ENCODE measurements around the gene LBHD2. TPM values are rescaled to one million over a fixed set of nuclear protein-coding genes. Genes with fewer than 3 reads are reported as not detected.

LBHD2 gene
- total RNA-seq, 5 donors from 2014 or later (not counting 1 experiment from before 2014, with no cell fraction given) = not detected

DNA sequence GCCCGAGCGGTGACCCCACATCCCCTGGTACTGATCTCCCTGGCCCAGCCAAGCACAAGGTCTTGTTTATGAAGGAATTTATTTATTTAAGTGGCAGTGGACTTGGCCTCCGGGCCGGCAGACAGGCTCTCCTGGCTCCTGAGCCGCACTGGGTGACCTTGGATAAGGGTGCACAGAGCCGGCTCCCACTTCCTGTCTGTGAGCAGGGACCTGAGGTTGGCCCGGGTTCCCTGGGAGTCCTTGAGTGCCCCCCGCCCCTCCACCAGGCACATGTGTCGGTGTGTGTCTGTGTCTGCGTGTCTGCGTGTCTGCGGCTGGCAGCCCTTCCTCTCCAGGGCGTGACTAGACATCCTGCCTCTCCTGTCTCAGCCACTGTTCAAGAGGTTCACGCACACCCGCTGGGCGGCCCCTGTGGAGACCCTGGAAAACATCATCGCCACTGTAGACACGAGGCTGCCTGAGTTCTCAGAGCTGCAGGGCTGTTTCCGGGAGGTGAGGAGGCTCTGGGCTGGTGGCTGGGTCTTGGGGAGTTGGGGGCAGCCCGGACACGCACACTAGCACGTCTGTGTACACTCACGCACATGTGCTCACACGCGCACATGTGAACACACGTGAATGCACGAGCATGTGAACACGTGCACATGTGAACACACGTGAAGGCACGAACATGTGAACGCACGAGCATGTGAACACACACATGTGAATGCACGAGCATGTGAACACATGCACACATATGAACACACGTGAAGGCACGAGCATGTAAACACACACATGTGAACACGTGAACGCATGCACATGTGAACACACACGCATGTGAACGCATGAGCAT is 48.6 kb downstream of the LBHD2 start:
- no peak for ATAC-seq (replicated peaks in 1 of 4)
- Histone ChIP-seq H3K4me3 (ENCODE audit: control insufficient read depth in 1 of 2, extremely low read depth in 1 of 2, low read length in 1 of 2) (no peak overlapping the region), H3K27me3 (replicated peaks in 1 of 2; ENCODE audit: control insufficient read depth in 2 of 2, extremely low read depth in 1 of 2, insufficient read depth in 2 of 2, low read length in 1 of 2) (peaks cover 0 to 17% of the 10 kb centered on the region in 2 experiments), H3K36me3 (ENCODE audit: control insufficient read depth in 2 of 2, extremely low read depth in 1 of 2, insufficient read depth in 1 of 2, low read length in 1 of 2) (no peaks in the 10 kb centered on the region), H3K9me3 (no peaks in the 10 kb centered on the region), H3K4me1 (ENCODE audit: control insufficient read depth in 1 of 2, extremely low read depth in 1 of 2, insufficient read depth in 2 of 2, low read length in 2 of 2) (no peaks in the 10 kb centered on the region), H3K27ac (ENCODE audit: low read length) (no peak overlapping the region)
- ChIA-PET CTCF (no interaction called here), POLR2A (no interaction called here)
- WGBS (ENCODE audit: insufficient coverage) = 89% methylated on average over 37 of the region's 39 CpGs
- H3K36me3 Mint-ChIP-seq = no peaks in the 10 kb centered on the region
- H3K27me3 Mint-ChIP-seq = peaks cover 0 to 13% of the 10 kb centered on the region in 2 donors
- H3K4me3 Mint-ChIP-seq = no peak overlapping the region
- no peaks in the 10 kb centered on the region for H3K9me3 Mint-ChIP-seq
- H3K27ac Mint-ChIP-seq = no peak overlapping the region
- no peaks in the 10 kb centered on the region for H3K4me1 Mint-ChIP-seq
- DNase-seq = no peak

DNA sequence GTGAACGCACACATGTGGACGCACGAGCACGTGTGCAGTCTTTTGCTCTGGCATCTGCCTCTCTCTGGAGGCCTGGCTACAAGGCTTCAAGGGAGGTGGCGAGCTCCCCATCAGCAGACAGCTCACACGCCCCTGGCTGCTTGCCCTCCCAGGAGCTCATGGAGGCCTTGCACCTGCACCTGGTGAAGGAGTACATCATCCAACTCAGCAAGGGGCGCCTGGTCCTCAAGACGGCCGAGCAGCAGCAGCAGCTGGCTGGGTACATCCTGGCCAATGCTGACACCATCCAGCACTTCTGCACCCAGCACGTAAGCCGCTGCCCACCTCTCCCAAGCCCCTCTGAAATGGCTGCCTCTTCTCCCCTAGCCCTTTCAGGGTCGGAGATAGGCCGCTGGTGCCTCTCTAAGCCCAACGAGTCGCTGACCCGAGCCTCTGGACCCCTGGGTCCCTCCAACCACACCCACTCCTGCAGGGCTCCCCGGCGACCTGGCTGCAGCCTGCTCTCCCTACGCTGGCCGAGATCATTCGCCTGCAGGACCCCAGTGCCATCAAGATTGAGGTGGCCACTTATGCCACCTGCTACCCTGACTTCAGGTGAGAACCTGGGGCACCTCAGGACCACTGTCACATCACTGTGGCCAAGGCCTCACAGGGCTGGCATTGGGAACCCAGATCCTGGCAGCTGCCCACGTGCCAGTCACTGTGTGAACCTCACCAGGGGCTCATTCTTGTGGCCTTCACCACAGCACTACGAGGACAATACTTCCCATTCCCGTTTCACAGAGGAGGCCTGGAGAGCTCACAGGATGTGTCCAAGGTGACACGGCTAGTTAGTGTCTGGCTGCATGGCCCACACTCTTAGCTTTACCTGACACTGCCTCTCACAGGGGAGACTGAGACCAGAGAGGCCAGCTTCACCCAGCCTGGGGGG is 49.5 kb downstream of the LBHD2 start:
- no peaks in the 10 kb centered on the region for H3K36me3 Mint-ChIP-seq
- no peak for ATAC-seq (replicated peaks in 1 of 4)
- ChIA-PET CTCF (no interaction called here), POLR2A (no interaction called here)
- no peak overlapping the region for H3K4me3 ChIP-seq (ENCODE audit: control insufficient read depth in 1 of 2, extremely low read depth in 1 of 2, low read length in 1 of 2)
- no peaks in the 10 kb centered on the region for H3K4me1 Mint-ChIP-seq
- no peak overlapping the region for H3K4me3 Mint-ChIP-seq
- 88% methylated on average over 23 of the region's 25 CpGs for WGBS (ENCODE audit: insufficient coverage)
- H3K4me1 ChIP-seq (ENCODE audit: control insufficient read depth in 1 of 2, extremely low read depth in 1 of 2, insufficient read depth in 2 of 2, low read length in 2 of 2) = no peaks in the 10 kb centered on the region
- no peaks in the 10 kb centered on the region for H3K9me3 Mint-ChIP-seq
- no peak overlapping the region for H3K27ac Mint-ChIP-seq
- peaks cover 0 to 20% of the 10 kb centered on the region in 2 experiments for H3K27me3 ChIP-seq (replicated peaks in 1 of 2; ENCODE audit: control insufficient read depth in 2 of 2, extremely low read depth in 1 of 2, insufficient read depth in 2 of 2, low read length in 1 of 2)
- no peaks in the 10 kb centered on the region for H3K9me3 ChIP-seq
- no peaks in the 10 kb centered on the region for H3K36me3 ChIP-seq (ENCODE audit: control insufficient read depth in 2 of 2, extremely low read depth in 1 of 2, insufficient read depth in 1 of 2, low read length in 1 of 2)
- DNase-seq = no peak
- no peak overlapping the region for H3K27ac ChIP-seq (ENCODE audit: low read length)
- H3K27me3 Mint-ChIP-seq = peaks cover 0 to 12% of the 10 kb centered on the region in 2 donors

DNA sequence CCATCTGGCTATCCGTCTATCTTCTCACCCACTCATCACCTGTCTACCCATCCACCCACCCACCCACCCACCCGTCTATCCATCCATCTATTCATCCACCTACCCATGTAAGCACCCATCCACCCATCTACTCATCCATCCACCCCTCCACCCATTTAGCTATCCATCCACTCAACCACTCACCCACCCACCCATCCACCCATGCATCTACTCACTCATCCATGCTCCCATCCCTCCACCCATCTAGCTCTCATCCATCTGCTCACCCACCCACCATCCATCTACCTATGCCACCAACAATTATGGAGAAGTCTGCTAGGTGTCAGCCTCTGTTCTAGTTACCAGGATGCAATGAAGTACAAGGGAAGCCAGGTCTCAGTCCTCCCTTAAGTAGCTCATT is 50.4 kb downstream of the LBHD2 start:
- Histone ChIP-seq H3K4me1 (ENCODE audit: control insufficient read depth in 1 of 2, extremely low read depth in 1 of 2, insufficient read depth in 2 of 2, low read length in 2 of 2) (no peaks in the 10 kb centered on the region), H3K27me3 (replicated peaks in 1 of 2; ENCODE audit: control insufficient read depth in 2 of 2, extremely low read depth in 1 of 2, insufficient read depth in 2 of 2, low read length in 1 of 2) (peaks cover 0 to 22% of the 10 kb centered on the region in 2 experiments), H3K4me3 (ENCODE audit: control insufficient read depth in 1 of 2, extremely low read depth in 1 of 2, low read length in 1 of 2) (no peak overlapping the region), H3K27ac (ENCODE audit: low read length) (no peak overlapping the region), H3K9me3 (no peaks in the 10 kb centered on the region), H3K36me3 (ENCODE audit: control insufficient read depth in 2 of 2, extremely low read depth in 1 of 2, insufficient read depth in 1 of 2, low read length in 1 of 2) (no peaks in the 10 kb centered on the region)
- ATAC-seq (replicated peaks in 1 of 4) (no peak), DNase-seq (no peak)
- Mint-ChIP-seq H3K27ac (no peak overlapping the region), H3K9me3 (no peaks in the 10 kb centered on the region), H3K27me3 (peaks cover 3 to 16% of the 10 kb centered on the region in 2 donors), H3K36me3 (no peaks in the 10 kb centered on the region), H3K4me3 (no peak overlapping the region), H3K4me1 (no peaks in the 10 kb centered on the region)
- ChIA-PET POLR2A (interaction anchor here in 1 of 2 donors (0.6 kb wide), 1 partner anchor 129 kb away, joined by 3 read pairs; no protein-coding TSS in a partner anchor), CTCF (no interaction called here)
- 30% methylated on average over 1 of the region's 2 CpGs for WGBS (ENCODE audit: insufficient coverage)

DNA sequence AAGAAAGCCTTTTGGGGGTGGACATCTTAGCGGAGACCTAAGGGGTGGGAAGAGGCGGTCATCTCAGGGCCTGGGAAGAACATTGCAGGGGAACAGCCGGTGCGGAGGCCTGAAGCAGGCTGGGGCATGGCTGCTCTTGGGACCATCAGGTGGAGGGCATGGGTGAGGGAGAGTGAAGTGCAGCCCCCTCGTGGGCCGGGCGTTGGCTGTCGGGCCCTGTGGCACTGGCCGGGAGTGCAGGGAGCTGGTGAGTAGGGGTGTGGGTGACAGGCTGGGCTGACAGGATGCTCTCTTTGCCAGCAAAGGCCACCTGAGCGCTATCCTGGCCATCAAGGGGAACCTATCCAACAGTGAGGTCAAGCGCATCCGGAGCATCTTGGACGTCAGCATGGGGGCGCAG is 50.9 kb downstream of the LBHD2 start:
- Mint-ChIP-seq H3K4me3 (no peak overlapping the region), H3K9me3 (no peaks in the 10 kb centered on the region), H3K27me3 (peaks cover 3 to 20% of the 10 kb centered on the region in 2 donors), H3K27ac (no peak overlapping the region), H3K4me1 (no peaks in the 10 kb centered on the region), H3K36me3 (no peaks in the 10 kb centered on the region)
- H3K9me3 ChIP-seq = no peaks in the 10 kb centered on the region
- H3K27ac ChIP-seq (ENCODE audit: low read length) = no peak overlapping the region
- DNase-seq (no peak), ATAC-seq (replicated peaks in 1 of 4) (no peak)
- H3K36me3 ChIP-seq (ENCODE audit: control insufficient read depth in 2 of 2, extremely low read depth in 1 of 2, insufficient read depth in 1 of 2, low read length in 1 of 2) = no peaks in the 10 kb centered on the region
- H3K27me3 ChIP-seq (replicated peaks in 1 of 2; ENCODE audit: control insufficient read depth in 2 of 2, extremely low read depth in 1 of 2, insufficient read depth in 2 of 2, low read length in 1 of 2) = peaks cover 0 to 24% of the 10 kb centered on the region in 2 experiments
- ChIA-PET CTCF (no interaction called here), POLR2A (no interaction called here)
- no peaks in the 10 kb centered on the region for H3K4me1 ChIP-seq (ENCODE audit: control insufficient read depth in 1 of 2, extremely low read depth in 1 of 2, insufficient read depth in 2 of 2, low read length in 2 of 2)
- no peak overlapping the region for H3K4me3 ChIP-seq (ENCODE audit: control insufficient read depth in 1 of 2, extremely low read depth in 1 of 2, low read length in 1 of 2)
- 90% methylated on average over 14 of the region's 14 CpGs for WGBS (ENCODE audit: insufficient coverage)

DNA sequence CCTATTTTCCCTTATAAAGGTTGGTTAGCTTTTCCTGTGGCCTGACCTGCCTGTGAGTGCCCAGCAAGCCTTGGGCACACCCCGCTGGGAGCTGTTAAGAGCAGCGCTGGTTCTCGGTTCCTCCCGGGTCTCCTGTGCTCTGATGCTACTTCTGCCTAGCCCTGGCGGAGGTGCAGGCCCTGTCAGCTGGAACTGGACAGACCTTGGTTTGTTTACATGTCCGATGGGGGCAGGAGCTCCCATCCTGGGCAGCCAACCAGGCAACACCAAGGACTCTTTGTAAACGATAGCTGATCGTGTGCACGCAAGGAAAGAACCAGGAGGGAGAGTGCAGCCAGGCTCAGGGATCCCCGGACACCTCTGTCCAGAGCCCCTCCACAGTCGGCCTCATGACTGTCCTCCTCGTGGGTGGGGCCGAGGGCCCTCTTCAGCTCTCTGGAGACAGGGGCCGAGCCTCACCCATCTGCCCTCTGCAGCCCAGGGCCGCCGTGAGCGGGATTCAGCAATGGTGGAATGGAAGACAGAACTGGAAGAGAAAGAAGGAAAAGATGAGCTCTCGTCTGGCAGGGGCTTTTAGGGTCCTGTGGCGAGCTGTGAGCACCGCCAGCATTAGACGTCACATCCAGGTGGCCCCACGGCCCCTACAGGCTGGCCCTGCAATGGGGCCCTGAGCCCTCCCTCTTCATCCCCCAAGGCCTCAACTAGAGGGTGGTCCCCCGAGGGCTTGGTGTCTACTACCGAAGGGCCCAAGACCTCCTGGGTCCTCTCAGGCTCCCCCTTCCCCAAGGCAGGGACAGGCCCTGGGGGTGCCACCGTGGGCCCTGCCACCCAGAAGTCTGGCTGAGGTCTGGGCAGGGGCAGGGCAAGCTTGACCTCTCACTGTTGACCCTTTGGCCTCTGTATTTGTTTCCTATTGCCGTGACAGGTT is 51.6 kb downstream of the LBHD2 start:
- H3K27me3 ChIP-seq (replicated peaks in 1 of 2; ENCODE audit: control insufficient read depth in 2 of 2, extremely low read depth in 1 of 2, insufficient read depth in 2 of 2, low read length in 1 of 2) = peaks cover 0 to 21% of the 10 kb centered on the region in 2 experiments
- Mint-ChIP-seq H3K4me3 (no peak overlapping the region), H3K9me3 (no peaks in the 10 kb centered on the region), H3K4me1 (peaks cover 0 to 4% (median 2%) of the 10 kb centered on the region in 3 donors), H3K36me3 (no peaks in the 10 kb centered on the region), H3K27me3 (peaks cover 3 to 23% of the 10 kb centered on the region in 2 donors), H3K27ac (no peak overlapping the region)
- no peaks in the 10 kb centered on the region for H3K36me3 ChIP-seq (ENCODE audit: control insufficient read depth in 2 of 2, extremely low read depth in 1 of 2, insufficient read depth in 1 of 2, low read length in 1 of 2)
- ATAC-seq (replicated peaks in 1 of 4) = no peak
- H3K4me1 ChIP-seq (ENCODE audit: control insufficient read depth in 1 of 2, extremely low read depth in 1 of 2, insufficient read depth in 2 of 2, low read length in 2 of 2) = no peaks in the 10 kb centered on the region
- H3K4me3 ChIP-seq (ENCODE audit: control insufficient read depth in 1 of 2, extremely low read depth in 1 of 2, low read length in 1 of 2) = no peak overlapping the region
- H3K27ac ChIP-seq (ENCODE audit: low read length) = no peak overlapping the region
- WGBS (ENCODE audit: insufficient coverage) = 83% methylated on average over 14 of the region's 26 CpGs
- DNase-seq = no peak
- no peaks in the 10 kb centered on the region for H3K9me3 ChIP-seq
- POLR2A ChIA-PET = no interaction called here
- CTCF ChIA-PET = no interaction called here
